Frontal cortex (tissue), 4 donors: ENCODE measurements around the gene MRPL57. TPM values are rescaled to one million over a fixed set of nuclear protein-coding genes. Genes with fewer than 3 reads are reported as not detected.
"Not testable (repeated sequence)": the region's sequence is repeated elsewhere in the genome, so short reads cannot be mapped to it uniquely, and the experiment has no call there.

Source experiments
- DNase-seq, 2 donors: peaks; one replicate each; pipeline ENCODE4 v3.0.0; 2012; ENCODE audit warnings: low spot score in 2 of 2
- FAIRE-seq: peaks from 2 replicates; lab custom pipeline; 2012; peaks lifted over from hg19 to GRCh38; lab: Jason Lieb, UNC
- total RNA-seq: library from RNA; depleted of rRNA; stranded (reverse); fragments of >200 nt; gene quantifications from one replicate; pipeline ENCODE4 v1.2.3, GENCODE V29; 2014
- donor health status: control.
- donor health status: control.
- donor health status: control.

Gene MRPL57
- 19.2 TPM for total RNA-seq

DNA sequence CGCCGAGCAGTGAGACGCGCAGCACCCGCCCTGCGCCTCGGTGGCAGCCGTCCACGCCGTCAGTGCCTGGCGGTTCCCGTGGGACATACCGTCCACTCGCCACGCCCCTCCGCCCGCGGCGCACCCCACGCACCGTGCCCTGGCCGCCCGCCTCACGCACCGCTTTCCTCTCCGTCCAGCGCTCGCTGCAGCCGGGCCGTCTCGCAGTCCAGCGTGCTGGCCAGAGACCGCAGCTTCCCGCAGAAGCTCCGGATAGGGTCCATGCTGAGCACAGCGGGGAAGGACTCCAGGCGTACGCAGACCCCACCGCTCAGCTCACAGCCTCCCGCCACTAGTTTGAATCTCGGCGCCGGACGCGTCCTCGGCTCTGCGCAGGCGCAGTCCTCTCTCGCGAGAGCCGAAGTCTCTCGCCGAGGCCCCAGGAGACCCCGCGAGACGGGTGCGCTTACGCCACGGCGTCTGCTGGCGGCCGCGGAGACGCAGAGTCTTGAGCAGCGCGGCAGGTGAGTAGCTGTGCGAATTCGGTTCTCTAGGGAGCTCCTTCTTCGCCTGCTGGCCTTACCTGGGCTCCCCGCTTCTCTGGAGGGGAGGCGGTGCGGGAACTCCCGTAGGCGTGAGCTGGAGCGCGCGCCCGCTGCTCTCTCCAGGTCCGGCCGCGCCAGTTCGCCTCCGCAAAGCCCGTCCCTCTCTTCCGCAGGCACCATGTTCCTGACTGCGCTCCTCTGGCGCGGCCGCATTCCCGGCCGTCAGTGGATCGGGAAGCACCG is at the start of gene MRPL57, which contains the start of gene SKA3:
TSS of gene MRPL57 (plus strand) at position 444 of the 767 bp plus-strand sequence. CDS start at position 703, 259 bp downstream.
TSS of gene SKA3 (minus strand) at position 338 of the 767 bp plus-strand sequence. CDS start at position 263, 75 bp downstream.
- DNase-seq (peak; percentile 91 to 96), FAIRE-seq (no peak)

DNA sequence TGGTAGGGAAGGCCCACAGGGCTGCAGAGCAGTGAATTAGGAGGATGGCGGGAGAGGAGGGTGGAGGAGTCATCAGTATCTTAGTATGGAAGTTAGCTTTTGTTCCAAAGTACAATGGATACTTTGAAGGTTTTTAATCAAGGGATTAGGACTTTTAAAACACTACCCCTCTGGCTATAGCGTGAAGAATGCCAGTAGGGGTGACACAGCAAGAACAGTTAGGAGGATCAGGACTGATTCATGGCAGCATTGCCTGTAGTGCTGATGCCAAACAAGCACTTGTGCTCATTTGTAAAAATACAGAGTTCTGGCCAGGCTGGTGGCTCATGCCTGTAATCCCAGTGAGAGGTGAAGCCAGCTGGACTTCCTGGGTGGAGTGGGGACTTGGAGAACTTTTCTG is 46.3 kb upstream of the MRPL57 start:
- no peak for DNase-seq
- no peak for FAIRE-seq

DNA sequence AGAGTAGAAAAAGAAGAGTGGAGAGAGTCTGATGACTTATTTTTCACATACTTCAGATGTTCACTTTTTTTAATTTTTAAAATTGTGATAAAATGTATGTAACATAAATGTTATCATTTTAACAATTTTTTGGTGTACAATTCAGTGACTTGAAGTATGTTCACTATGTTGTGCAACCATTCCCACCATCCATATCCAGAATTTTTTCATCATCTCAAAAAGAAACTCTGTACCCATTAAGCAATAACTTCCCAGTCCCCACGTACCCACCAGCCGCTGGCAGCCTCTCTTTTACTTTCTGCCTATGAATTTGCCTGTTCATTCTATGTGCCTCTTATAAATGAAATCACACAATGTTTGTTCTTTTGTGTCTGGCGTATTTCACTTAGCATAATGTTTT is 43.4 kb upstream of the MRPL57 start:
- FAIRE-seq (no peak), DNase-seq (no peak)

DNA sequence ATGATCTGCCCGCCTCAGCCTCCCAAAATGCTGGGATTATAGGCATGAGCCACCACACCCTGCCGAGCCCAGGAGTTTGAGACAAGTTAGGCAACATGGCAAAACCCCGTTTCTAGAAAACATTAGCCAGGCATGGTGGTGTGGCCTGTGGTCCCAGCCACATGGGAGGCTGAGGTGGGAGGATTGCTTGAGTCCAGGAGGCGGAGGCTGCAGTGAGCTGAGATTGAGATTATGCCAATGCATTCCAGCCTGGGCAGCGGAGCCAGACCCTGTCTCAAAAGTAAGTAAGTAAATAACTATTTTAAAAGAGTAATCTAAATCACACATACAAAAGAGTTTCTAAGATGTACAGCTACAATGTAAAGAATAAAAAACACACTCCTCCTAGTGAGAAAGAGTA is 42.0 kb upstream of the MRPL57 start:
- no peak for DNase-seq
- FAIRE-seq: no peak

DNA sequence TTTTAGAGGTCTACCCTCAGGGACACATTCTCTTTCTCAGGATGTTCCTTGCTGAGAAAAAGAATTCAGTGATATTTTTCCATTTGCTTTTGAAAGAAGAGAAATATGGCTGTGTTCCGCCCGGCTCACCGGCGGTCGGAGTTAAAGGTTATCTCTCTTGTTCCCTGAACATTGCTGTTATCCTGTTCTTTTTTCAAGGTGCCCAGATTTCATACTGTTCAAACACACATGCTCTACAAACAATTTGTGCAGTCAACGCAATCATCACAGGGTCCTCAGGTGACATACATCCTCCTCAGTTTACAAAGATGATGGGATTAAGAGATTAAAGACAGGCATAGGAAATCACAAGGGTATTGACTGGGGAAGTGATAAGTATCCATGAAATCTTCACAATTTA is 40.6 kb upstream of the MRPL57 start:
- not testable (repeated sequence) for FAIRE-seq, DNase-seq

DNA sequence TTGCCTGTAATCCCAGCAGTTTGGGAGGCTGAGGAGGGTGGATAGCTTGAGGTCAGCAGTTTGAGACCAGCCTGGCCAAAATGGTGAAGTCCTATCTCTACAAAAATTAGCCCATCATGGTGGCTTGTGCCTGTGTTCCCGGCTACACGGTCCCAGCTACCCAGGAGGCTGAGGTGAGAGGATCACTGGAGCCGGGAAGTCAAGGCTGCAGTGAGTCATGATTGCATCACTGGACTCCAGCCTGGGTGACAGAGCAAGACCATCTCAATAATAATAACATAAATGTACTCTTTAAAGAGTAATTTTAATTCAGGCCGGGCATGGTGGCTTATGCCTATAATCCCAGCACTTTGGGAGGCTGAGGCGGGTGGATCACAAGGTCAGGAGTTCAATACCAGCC is 38.8 kb upstream of the MRPL57 start:
- FAIRE-seq: no peak

DNA sequence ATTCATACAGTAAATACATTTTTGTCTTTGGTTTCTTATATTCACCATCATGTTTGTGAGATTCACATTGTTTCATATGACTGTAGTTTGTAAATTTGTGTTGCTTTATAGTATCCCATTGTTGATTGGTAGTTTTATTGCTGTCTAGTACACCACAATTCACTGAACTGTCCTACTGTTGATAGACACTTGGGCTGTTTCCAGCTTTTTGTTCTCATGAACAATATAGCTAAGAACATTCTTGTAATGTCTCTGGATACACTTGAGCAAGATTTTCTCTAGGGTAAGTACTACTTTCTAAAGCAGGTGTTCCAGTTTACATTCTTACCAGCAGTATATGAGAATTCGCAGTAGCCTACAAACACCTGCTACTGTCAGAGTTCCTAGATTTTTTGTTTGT is 37.9 kb upstream of the MRPL57 start:
- DNase-seq (no peak), FAIRE-seq (no peak)

More for the DNA sequence above, 38.8 kb upstream of the MRPL57 start:
- no peak for DNase-seq

DNA sequence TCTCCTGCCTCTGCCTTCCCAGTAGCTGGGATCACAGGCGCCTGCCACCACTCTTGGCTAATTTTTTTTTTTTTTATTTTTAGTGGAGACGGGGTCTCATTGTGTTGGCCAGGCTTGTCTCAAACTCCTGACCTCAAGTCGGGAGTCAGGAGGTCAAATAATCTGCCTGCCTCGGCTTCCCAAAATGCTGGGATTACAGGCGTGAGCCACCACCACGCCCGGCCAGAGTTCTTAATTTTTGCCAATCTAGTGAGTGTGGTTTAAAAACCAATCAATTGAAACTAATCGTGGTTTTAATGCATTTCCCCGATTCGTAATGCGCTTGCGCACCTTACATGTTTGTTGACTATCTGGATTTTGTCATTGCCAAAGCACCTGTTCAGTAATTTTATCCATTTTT is 37.1 kb upstream of the MRPL57 start:
- FAIRE-seq (no peak), DNase-seq (no peak)

DNA sequence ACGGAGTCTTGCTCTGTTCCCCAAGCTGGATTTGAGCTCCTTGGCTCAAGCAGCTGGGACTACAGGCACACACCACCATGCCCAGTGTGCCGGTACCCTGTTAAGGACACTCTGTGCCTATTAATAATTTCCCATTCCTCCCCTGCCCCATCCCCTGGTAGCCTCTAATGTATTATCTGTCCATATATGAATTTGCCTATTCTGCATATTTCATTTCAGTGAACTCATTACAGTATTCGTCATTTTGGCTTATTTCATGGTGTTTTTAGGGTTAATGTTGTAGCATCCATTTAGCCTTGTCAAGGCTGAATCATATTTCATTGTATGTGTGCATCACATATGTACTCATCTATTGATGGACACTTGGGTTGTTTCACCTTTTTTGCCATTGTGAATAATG is 33.7 kb upstream of the MRPL57 start:
- DNase-seq (no peak), FAIRE-seq (no peak)

DNA sequence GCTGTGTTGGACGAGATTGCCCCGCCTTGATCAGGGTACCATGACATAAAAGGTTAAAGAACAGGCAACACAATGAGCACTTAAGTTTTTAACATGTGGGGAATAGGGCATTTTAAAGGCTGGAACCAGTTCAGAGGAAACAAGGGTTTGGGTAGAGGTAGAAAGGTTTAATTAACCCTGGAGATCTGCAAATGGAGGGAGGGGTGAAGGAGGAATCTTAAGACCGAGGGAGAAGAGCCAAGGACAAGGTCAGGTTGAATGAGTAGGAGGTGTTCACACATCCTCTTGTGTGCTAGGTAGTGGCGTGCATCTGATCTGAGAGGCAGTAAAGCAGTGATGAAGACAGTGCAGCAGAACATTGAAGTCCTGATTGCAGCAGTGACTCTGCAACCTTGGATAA is 28.6 kb upstream of the MRPL57 start:
- FAIRE-seq: no peak
- no peak for DNase-seq

DNA sequence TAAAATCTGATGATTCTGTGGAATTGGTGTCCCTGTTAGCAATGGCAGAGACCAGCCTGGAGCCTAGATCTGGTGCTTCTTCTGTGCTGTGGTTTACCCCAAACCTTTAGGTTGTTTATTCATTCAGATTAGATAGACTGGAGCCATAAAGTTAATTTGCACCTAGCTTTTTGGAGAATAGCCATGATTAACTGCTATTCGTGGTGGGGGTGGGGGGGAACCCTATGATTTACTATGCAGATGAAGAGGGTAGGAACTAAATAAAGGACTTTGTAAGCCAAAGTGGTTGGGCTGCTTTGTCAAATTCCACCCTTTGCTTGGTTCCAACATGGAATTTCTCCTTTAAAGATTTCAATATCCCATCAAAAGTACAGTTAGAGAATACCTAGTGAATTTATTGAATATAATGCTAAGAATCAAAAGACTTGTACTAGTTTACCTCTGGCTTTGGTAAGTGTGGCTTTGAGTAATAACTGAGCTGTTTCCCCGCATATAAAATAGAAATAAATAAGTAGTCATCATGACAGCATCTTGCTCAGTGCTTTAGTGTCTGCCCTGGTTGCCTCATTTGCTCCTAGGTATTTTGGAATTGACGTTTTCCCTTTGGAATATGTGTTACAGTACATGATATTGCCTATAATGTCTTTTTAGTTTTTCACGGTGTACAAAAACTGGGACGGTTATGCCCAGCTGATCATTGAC is 27.8 kb upstream of the MRPL57 start:
- DNase-seq (no peak), FAIRE-seq (no peak)

DNA sequence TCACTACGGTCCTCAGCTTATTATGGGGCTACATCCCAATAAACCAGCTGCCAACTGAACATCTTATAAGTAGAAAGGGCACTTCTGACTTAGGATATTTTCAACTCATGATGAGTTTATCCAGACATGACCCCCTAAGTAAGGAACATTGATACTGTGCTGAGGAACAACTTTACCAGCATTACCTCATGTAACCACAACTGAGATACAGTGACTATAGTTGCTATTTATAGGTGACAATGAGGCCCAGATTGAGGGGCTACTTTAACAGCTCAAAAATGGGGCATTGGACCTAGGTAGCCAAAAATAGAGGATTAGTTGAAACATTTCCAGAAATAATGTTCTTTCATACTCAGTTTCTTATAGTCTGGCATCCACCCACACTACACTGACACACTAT is 26.9 kb upstream of the MRPL57 start:
- no peak for DNase-seq
- FAIRE-seq: no peak

DNA sequence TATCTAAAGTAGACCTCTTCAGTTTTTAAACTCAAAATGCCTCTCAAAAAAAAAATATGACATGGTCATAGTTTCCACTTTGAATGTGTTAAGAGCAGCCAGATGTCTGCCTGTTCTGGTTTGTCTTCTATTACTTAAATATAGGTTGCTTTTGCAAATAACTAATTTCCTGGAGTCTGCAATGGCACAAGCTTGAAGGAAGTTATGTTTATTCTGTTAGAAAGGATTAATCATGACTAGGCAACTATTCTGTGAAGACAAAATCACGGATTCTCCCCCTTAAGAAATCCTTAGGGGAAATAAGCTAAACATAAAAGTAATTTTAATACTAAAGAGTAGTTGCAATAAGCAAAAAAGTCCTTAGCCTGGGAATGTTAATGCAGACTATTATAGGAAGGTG is 26.4 kb upstream of the MRPL57 start:
- no peak for FAIRE-seq
- DNase-seq: no peak

DNA sequence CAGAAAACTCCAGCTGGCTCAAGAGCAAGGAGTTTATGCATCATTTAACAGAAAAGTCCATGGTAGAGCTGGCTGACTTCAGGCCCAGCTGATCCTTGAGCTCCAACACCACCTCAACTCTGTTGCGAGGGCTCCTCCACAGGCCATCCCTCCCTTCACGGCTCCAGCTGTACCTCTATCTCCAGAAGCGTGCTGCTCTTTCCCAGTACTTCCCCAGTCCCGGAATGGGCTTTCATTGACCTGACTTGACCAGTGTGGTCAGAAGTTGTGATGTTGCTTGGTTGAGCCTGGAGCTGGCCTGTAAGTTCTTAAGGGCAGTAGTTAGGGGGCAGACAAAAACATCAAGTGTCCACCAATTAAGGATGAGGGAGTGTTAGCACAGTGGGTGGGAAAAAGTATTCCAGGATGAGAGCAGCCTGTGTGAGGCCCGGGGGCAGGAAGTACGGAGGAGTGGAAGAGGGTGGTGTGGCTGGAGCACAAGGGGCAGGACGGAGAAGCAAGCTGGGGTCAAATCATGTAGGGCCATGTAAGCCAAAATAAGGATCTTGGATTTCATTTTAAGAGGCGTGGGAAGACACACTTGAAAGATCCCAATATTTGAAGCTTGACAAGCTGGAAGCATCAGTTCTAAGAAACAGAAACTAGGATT is 24.1 kb upstream of the MRPL57 start:
- no peak for DNase-seq
- FAIRE-seq: no peak

DNA sequence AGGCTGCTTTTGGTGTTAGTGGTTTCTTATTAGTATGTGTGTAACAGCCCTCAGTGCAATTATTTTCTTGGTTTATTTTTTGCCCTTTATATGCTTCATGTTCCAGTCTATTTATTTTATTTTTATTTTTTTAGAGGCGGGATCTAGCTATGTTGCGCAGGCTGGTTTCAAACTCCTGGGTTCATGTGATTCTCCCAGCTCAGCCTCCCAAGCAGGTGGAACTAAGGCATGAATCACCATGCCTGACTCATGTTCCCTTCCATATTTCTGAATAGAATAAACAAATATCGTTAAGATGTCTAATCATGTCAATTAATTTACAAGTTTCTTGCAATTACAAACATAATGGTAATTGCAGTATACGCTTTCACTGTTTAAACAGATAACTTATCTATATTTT is 11.8 kb upstream of the MRPL57 start:
- FAIRE-seq (no peak), DNase-seq (no peak)

DNA sequence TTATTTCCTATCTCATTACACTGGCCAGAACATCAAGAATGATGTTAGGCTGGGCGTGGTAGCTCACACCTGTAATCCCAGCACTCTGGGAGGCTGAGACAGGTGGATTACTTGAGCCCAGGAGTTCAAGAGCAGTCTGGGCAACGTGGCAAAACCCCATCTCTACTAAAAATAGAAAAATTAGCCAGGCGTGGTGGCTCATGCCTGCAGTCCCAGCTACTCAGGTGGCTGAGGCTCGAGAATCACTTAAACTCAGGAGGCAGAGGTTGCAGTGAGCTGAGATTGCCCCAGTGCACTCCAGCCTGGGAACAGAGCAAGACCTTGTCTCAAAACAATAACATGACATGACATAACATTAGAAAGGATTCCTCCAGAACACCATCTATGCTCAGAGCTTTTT is 10.9 kb upstream of the MRPL57 start:
- not testable (repeated sequence) for FAIRE-seq, DNase-seq

DNA sequence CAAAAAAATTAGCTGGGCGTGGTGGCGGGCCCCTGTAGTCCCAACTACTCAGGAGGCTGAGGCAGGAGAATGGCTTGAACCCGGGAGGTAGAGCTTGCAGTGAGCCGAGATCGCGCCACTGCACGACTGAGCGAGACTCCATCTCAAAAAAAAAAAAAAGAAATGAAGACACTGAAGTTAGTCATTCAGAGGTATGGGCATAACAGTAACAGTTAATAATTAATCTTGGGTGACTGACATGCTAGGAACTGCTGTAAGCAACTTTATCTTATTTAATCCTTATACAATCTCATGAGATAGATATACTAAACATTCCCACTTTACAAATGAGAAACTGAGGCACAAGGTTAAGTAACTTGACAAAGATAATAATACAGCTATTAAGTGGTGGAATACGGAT is 5.0 kb upstream of the MRPL57 start:
- DNase-seq (no peak), FAIRE-seq (no peak)

DNA sequence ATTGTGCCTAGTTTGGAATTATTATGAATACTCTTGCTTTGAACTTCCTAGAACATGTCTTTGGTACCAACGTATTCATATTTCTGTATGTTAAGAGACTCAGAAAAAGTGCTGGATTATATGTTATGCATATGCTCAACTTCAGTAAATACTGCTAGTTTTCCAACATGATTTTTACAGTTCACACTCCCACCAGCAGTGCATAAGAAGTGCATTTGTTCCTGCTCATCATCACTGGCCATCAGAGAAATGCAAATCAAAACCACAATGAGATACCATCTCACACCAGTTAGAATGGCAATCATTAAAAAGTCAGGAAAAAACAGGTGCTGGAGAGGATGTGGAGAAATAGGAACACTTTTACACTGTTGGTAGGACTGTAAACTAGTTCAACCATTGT is 2.7 kb upstream of the MRPL57 start:
- not testable (repeated sequence) for FAIRE-seq, DNase-seq

DNA sequence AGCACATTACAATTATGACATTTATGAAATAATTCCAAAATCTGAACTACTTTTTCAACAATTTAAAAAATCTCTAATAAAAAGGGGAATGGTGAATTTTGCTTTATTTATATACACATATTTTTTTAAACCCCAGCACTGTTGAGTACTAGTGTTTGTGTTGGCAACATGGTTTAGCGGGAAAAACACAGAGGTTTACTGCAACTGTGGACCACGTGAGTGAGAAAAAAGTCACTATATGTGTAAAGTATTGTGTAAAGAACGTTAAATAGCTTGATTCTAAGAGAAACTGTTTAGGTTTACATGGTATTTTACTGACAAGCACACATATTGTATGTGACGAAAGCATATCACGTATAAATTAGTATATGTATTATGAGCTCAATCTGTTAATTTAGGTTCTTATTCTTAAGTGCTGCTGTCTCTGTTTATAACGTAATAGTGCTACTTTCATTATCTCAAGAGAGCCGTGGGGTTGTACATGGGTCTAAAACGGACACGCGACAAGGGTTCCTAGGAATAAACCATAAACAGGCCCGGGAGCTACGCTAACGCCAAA is 723 bp upstream of the MRPL57 start:
- FAIRE-seq: no peak

DNA sequence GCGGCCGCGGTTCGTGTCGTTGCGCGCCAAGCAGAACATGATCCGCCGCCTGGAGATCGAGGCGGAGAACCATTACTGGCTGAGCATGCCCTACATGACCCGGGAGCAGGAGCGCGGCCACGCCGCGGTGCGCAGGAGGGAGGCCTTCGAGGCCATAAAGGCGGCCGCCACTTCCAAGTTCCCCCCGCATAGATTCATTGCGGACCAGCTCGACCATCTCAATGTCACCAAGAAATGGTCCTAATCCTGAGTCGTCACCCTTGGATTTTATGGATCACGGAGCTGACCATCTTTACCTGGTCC is 475 bp downstream of the MRPL57 start:
- DNase-seq (no peak), FAIRE-seq (no peak)

More for the DNA sequence above, 723 bp upstream of the MRPL57 start:
- no peak for DNase-seq

DNA sequence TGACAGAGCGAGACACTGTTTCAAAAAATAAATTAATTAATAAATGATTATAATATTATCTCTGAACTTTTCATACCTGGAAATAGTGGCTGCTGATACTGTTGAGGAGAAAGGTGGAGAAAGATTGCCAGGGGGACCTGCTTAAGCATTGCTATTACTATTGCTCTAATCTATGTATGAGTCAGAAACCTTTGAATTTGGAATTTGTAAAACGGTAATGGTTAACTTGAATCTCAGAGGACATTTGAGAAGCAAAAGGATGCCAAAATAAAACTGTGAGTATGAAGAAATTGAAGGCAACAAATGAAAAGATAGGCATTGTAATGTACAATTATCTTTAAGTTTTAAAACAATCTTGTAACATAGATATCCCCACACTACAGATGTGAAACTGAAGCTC is 5.2 kb downstream of the MRPL57 start:
- FAIRE-seq (no peak), DNase-seq (no peak)
